WTC11 (cell line): Measurements from ENCODE around the gene MAX. TPM values are rescaled to one million over a fixed set of nuclear protein-coding genes. Genes with fewer than 3 reads are reported as not detected.

Experiments used
- ATAC-seq: fragments of 200-7000 bp; cut with Tn5 transposase; 2 replicates; pipeline ENCODE4 v1.10.0; 2021; ENCODE audit warnings: mild to moderate bottlenecking, moderate library complexity
- CTCF ChIA-PET: fragments of 300-600 bp; sonication (Branson Sonifier 250); formaldehyde crosslinking; loops from one replicate; lab custom pipeline; 2021; ENCODE audit warnings: antibody characterized with exemption; lab: Charles Lee
- POLR2A ChIA-PET: fragments of 350-600 bp; sonication (Branson Sonifier 250); formaldehyde crosslinking; loops from one replicate; lab custom pipeline; 2021; ENCODE audit warnings: antibody characterized with exemption; lab: Charles Lee
- DNase-seq: peaks from one replicate; pipeline ENCODE4 v3.0.0; 2021; ENCODE audit warnings: low spot score
- H3K27ac Mint-ChIP-seq: 2 replicates; pipeline ENCODE4 v1.8.0; 2021; ENCODE audit warnings: mixed read lengths
- H3K27me3 Mint-ChIP-seq: 2 replicates; pipeline ENCODE4 v1.8.0; 2021; ENCODE audit warnings: low read depth, mild to moderate bottlenecking, moderate library complexity, mixed read lengths
- H3K36me3 Mint-ChIP-seq: 2 replicates; pipeline ENCODE4 v1.8.0; 2021; ENCODE audit warnings: mixed read lengths
- H3K4me1 Mint-ChIP-seq: 2 replicates; pipeline ENCODE4 v1.8.0; 2022; ENCODE audit warnings: mixed read lengths
- H3K4me3 Mint-ChIP-seq: 2 replicates; pipeline ENCODE4 v1.8.0; 2021; ENCODE audit warnings: mild to moderate bottlenecking, moderate library complexity, mixed read lengths
- H3K9me3 Mint-ChIP-seq: 2 replicates; pipeline ENCODE4 v1.8.0; 2021; ENCODE audit warnings: mixed read lengths
- ATF2 ChIP-seq: sonication (generic); formaldehyde crosslinking; IDR thresholded peaks from 2 replicates; pipeline ENCODE4 v1.8.1; 2022; ENCODE audit warnings: low read depth, missing genetic modification reagents, borderline replicate concordance
- ATF6 ChIP-seq: sonication (generic); formaldehyde crosslinking; IDR thresholded peaks from 2 replicates; pipeline ENCODE4 v1.8.1; 2023; ENCODE audit warnings: mild to moderate bottlenecking, missing genetic modification reagents
- CREB1 ChIP-seq: sonication (generic); formaldehyde crosslinking; IDR thresholded peaks from 2 replicates; pipeline ENCODE4 v1.8.0; 2023; ENCODE audit warnings: mild to moderate bottlenecking, missing genetic modification reagents
- CTCF ChIP-seq: fragments of 200-600 bp; IDR thresholded peaks from 2 replicates; pipeline ENCODE4 v1.8.0; 2022; ENCODE audit warnings: antibody characterized with exemption
- EMX1 ChIP-seq: fragments of 250-450 bp; sonication (Bioruptor Pico); IDR thresholded peaks from 2 replicates; pipeline ENCODE4 v1.8.0; 2021; ENCODE audit warnings: mild to moderate bottlenecking
- ETV6 ChIP-seq: sonication (generic); formaldehyde crosslinking; IDR thresholded peaks from 2 replicates; pipeline ENCODE4 v1.8.1; 2022; ENCODE audit warnings: mild to moderate bottlenecking, missing genetic modification reagents
- GABPB1 ChIP-seq: sonication (generic); formaldehyde crosslinking; IDR thresholded peaks from 2 replicates; pipeline ENCODE4 v1.8.1; 2023; ENCODE audit warnings: mild to moderate bottlenecking, missing genetic modification reagents
- HMGA2 ChIP-seq: fragments of 250-450 bp; sonication (Bioruptor Pico); IDR thresholded peaks from 2 replicates; pipeline ENCODE4 v1.4.0; 2021; ENCODE audit warnings: mild to moderate bottlenecking, moderate library complexity
- JUN ChIP-seq: sonication (generic); formaldehyde crosslinking; IDR thresholded peaks from 2 replicates; pipeline ENCODE4 v1.8.0; 2023; ENCODE audit warnings: mild to moderate bottlenecking, missing genetic modification reagents
- NFATC4 ChIP-seq: fragments of 250-450 bp; sonication (Bioruptor Pico); IDR thresholded peaks from 2 replicates; pipeline ENCODE4 v1.9.0; 2021; ENCODE audit warnings: mild to moderate bottlenecking
- NR1H2 ChIP-seq: sonication (generic); formaldehyde crosslinking; IDR thresholded peaks from 2 replicates; pipeline ENCODE4 v1.9.0; 2021; ENCODE audit warnings: mild to moderate bottlenecking, moderate library complexity, missing genetic modification reagents
- NR3C1 ChIP-seq: sonication (generic); formaldehyde crosslinking; conservative IDR thresholded peaks from 2 replicates; pipeline ENCODE4 v1.8.1; 2023; ENCODE audit warnings: low read depth, mild to moderate bottlenecking, missing genetic modification reagents
- OVOL2 ChIP-seq: fragments of 250-450 bp; sonication (Bioruptor Pico); IDR thresholded peaks from 2 replicates; pipeline ENCODE4 v1.9.0; 2021; ENCODE audit warnings: mild to moderate bottlenecking, borderline replicate concordance
- SP1 ChIP-seq: sonication (generic); formaldehyde crosslinking; conservative IDR thresholded peaks from 2 replicates; pipeline ENCODE4 v1.8.1; 2022; ENCODE audit warnings: missing genetic modification reagents
- TEAD1 ChIP-seq: sonication (generic); formaldehyde crosslinking; IDR thresholded peaks from 2 replicates; pipeline ENCODE4 v1.8.0; 2022; ENCODE audit warnings: mild to moderate bottlenecking, missing genetic modification reagents
- USF1 ChIP-seq: sonication (generic); formaldehyde crosslinking; IDR thresholded peaks from 2 replicates; pipeline ENCODE4 v1.8.0; 2022; ENCODE audit warnings: mild to moderate bottlenecking, missing genetic modification reagents
- USF2 ChIP-seq: sonication (generic); formaldehyde crosslinking; IDR thresholded peaks from 2 replicates; pipeline ENCODE4 v1.8.1; 2023; ENCODE audit warnings: mild to moderate bottlenecking, missing genetic modification reagents, moderate library complexity
- ZNF219 ChIP-seq: sonication (generic); formaldehyde crosslinking; IDR thresholded peaks from 2 replicates; pipeline ENCODE4 v1.8.0; 2023; ENCODE audit warnings: missing genetic modification reagents, mild to moderate bottlenecking, borderline replicate concordance
- ZNF425 ChIP-seq: fragments of 250-450 bp; sonication (Bioruptor Pico); conservative IDR thresholded peaks from 2 replicates; pipeline ENCODE4 v1.9.0; 2021; ENCODE audit warnings: mild to moderate bottlenecking
- ZNF532 ChIP-seq: fragments of 250-450 bp; sonication (Bioruptor Pico); IDR thresholded peaks from 2 replicates; pipeline ENCODE4 v1.9.0; 2021; ENCODE audit warnings: mild to moderate bottlenecking, borderline replicate concordance
- total RNA-seq: library from RNA; stranded (reverse); gene quantifications from 3 replicates; pipeline ENCODE4 v1.2.3, GENCODE V29; 2021

Gene MAX
- total RNA-seq, 1 experiment from 2014 or later = 58.5 TPM

- TF ChIP-seq ATF6 (CRISPR knock-in tag) (no peak), ZNF532 (CRISPR knock-in tag) (no peak), NR3C1 (CRISPR knock-in tag) (no peak), USF2 (CRISPR knock-in tag) (no peak), OVOL2 (CRISPR knock-in tag) (no peak), HMGA2 (CRISPR knock-in tag) (no peak), ZNF425 (CRISPR knock-in tag) (no peak), JUN (CRISPR knock-in tag) (no peak)
These were observed 30.5 kb upstream of the MAX start (continued) for GRCh38 chr14:65132855-65133254.

- CTCF ChIA-PET = interaction anchor here (1.0 kb wide), 1 partner anchor 33 kb away, joined by 3 read pairs; no protein-coding TSS in a partner anchor
- Mint-ChIP-seq H3K4me1 (no peaks in the 10 kb centered on the region), H3K4me3 (no peak overlapping the region), H3K36me3 (no peaks in the 10 kb centered on the region), H3K27ac (no peak overlapping the region), H3K27me3 (no peaks in the 10 kb centered on the region), H3K9me3 (no peaks in the 10 kb centered on the region)
- POLR2A ChIA-PET = no interaction called here
- no peak for DNase-seq
- no peak for ATAC-seq
- no peak for TF ChIP-seq ATF2 (CRISPR knock-in tag)
- no peak for TF ChIP-seq CREB1 (CRISPR knock-in tag)
- no peak for TF ChIP-seq TEAD1
- no peak for TF ChIP-seq NR1H2
- TF ChIP-seq GABPB1 = no peak
- TF ChIP-seq NFATC4 (CRISPR knock-in tag) = no peak
- no peak for TF ChIP-seq CTCF
- no peak for TF ChIP-seq SP1 (CRISPR knock-in tag)
- TF ChIP-seq USF1 (CRISPR knock-in tag) = no peak
- no peak for TF ChIP-seq ZNF219 (CRISPR knock-in tag)
- no peak for TF ChIP-seq EMX1
- no peak for TF ChIP-seq ETV6 (CRISPR knock-in tag)
These were observed 29.0 kb upstream of the MAX start for GRCh38 chr14:65131301-65131701.
